ENCODE data around the gene KCNJ14.

GRCh38 chr19:48465215-48465614 lies 9.8 kb downstream of the KCNJ14 start:
- no peak for TF ChIP-seq CTCF (IDR thresholded peaks at IDR 0.05; ENCODE audit: extremely low read depth in 1 of 2, insufficient read depth in 1 of 2, low read depth in 1 of 2, low read length in 2 of 2)
- TF ChIP-seq POLR2A (IDR thresholded peaks at IDR 0.05; ENCODE audit: low read depth, low read length): no peak
- no peak for TF ChIP-seq EZH2 (IDR thresholded peaks at IDR 0.05; ENCODE audit: borderline replicate concordance, low read depth, low read length, severe bottlenecking)
- no peak for TF ChIP-seq MAX (IDR thresholded peaks at IDR 0.05; ENCODE audit: insufficient read depth, insufficient read length)
- TF ChIP-seq POLR2AphosphoS5 (IDR thresholded peaks at IDR 0.05; ENCODE audit: insufficient read depth, low read depth, low read length): no peak
- TF ChIP-seq GATA2 (IDR thresholded peaks at IDR 0.05; ENCODE audit: insufficient read depth, insufficient read length, low read depth, low read length): no peak
- TF ChIP-seq MYC (IDR thresholded peaks at IDR 0.05; ENCODE audit: low read depth, low read length): no peak
- no peak for TF ChIP-seq JUN (IDR thresholded peaks at IDR 0.05; ENCODE audit: borderline replicate concordance, insufficient read depth, insufficient read length, low read depth)
